ENCODE data around the gene CHCHD3.

The CHCHD3 gene

DNA sequence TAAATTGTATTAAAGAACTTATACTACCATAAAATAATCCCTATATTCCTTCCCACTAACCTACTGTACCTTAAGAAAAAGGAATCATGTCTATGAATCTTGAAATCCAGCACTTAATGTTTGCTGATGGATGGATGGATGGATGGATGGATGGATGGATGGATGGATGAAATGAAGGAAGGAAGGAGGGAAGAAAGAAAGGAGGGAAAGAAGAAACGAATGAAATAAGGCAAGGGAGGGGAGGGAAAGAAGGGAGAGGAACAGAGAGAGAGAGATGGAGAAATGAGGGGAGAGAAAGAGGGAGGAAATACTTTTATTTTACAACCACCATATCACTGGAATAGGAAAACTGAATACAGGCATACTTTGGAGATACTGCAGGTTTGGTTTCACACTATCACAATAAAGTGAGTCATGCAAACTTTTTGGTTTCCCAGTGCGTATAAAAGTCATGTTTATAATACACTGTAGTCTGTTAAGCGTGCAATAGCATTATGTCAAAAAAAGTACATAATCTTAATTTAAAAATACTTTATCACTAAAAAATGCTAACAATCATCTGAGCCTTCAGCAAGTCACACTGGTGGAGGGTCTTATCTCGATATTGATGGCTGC, 219.8 kb downstream of the CHCHD3 start:
- no peak for DNase-seq (ENCODE audit: low spot score)

DNA sequence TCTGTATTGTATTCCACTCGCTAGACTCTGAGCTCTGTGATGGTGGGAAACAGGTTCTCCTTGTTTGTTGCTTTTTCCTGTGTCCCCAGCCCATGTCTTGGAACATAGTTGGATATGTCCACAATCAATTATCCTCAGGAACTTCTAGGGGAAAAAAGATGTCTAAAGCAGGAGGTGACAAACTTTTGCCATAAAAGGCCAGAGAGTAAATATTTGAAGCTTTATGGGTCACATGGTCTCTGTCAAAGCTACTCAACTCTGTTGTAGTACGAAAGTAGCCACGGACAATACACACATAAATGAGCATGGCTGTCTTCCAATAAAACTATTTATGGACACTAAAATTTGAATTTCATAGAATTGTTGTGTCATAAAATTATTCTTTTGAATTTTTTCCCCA, 220.5 kb downstream of the CHCHD3 start:
- DNase-seq (ENCODE audit: low spot score), result no peak

DNA sequence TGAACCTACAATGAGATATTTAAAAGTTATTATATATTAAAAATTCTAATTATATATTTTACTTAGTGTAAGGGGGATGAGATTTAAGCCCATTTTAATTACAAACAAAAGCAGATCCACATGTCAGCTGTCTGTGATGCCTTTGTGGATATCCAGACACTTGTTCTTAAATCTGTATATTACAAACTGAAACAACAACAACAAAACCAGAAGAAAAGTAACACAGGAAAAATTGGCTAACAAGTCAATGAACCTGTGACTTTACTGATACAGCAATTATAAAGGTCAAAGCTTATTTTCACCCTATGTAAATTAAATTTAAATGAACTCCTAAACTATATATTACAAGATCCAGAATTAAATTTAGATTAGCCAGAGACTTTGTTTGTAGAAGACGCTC, 222.7 kb downstream of the CHCHD3 start:
- DNase-seq (ENCODE audit: low spot score), result no peak

DNA sequence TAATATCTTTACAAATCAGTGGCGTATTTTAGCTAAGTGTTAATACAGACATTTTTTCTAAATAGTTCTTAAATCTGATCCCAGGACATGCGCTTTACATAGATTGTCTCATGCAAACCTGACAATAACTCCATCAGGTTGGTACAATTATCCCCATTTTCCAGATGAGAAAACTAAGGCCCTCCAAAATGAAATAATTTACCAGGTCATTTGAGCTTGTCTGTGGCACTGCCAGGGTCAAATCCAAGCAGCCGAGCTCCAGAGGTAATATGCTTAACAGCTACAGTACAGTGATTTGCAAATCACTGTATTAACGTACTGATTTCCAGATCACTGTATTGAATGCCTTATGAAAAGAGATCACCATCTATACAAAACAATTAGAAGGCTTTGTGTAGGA, 223.1 kb downstream of the CHCHD3 start:
- no peak for DNase-seq (ENCODE audit: low spot score)

DNA sequence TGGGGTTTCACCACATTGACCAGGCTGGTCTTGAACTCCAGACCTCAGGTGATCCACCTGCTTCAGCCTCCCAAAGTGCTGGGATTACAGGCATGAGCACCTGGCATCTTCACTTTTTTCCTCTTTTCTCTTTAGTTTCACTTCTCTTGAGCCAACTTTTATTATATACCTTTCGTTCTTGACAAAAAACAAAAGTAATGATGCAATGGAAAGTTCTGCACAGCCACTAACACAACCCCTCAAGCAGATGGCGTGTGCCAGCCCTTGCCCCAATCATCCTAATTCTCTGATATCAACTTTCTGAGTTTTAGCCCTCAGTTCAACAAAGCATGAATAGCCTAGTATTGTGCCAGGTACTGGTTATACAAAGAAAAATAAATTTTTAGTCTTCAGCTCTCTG, 223.6 kb downstream of the CHCHD3 start:
- no peak for DNase-seq (ENCODE audit: low spot score)

DNA sequence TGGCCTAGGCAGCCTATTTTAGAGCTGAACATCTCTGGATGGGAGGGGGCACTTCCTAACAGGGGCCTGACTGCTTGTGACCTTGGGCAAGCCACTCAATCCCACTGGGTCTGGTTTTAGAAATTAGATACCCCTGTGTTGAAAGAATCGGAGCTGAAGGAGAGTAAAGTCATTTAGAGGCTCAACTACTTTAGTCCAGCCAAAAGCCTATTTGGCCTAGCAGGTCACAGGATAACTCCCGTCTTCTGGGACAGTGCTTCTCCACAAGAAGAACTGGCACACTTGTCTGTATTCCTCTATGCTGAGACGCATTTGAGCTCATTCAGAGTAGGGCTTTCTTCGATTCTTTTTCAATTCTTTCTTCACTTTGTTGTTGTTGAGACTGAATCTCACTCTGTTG, 224.2 kb downstream of the CHCHD3 start:
- no peak for DNase-seq (ENCODE audit: low spot score)

DNA sequence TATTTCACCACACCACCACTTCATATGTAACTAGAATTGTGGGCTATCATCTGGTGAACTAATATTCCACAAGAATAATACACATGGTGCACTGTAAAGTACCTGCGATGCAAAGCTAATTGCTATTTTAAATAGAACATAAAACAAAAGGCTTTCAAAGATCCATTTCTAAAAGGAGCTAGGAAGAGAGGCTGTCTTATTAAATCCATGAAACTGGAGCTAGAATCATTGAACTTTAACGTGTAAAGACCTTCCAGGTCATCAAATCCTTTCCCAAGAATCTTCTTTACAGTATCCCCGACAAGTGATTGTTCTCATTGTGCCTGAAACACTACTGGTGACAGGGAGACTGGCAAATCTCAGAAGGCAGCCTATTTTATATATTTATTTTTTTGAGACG, 224.9 kb downstream of the CHCHD3 start:
- no peak for DNase-seq (ENCODE audit: low spot score)

DNA sequence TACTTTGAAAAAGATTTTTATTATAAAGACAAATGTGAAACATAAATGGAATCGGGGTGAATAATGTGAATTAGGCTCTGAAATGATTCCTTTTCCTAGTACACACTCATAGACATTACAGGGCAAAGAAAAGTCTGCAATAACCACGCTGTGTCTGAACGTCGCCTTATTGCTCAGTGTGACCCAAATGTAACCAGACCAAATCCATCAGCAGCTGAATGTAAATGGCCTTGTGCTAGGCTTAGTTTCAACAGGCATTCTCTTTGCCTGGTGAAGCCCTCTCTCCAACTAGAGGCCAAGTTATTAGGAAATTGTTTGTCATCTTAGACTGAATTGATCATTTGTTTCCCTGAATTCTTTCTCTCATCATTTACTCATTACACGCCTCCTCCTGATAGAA, 225.5 kb downstream of the CHCHD3 start:
- no peak for DNase-seq (ENCODE audit: low spot score)

DNA sequence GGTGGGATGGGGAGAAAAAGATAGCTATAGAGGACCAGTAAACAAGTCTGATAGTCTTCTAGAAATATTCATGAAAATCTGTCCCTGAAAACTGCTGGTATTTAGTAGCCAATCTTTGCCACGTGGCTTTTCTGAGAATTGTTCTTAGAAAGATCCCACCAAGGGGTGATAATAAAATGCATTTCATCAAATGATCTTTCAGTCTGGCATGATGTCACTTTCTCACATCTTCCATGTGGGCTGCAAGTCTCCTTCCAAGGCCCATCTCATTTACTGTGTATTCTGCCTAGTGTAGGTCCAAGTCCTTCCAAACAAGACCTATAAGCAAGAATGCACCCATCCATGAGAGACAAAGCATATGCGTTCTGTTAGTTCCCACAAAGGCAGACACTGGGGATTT, 226.0 kb downstream of the CHCHD3 start:
- no peak for DNase-seq (ENCODE audit: low spot score)

DNA sequence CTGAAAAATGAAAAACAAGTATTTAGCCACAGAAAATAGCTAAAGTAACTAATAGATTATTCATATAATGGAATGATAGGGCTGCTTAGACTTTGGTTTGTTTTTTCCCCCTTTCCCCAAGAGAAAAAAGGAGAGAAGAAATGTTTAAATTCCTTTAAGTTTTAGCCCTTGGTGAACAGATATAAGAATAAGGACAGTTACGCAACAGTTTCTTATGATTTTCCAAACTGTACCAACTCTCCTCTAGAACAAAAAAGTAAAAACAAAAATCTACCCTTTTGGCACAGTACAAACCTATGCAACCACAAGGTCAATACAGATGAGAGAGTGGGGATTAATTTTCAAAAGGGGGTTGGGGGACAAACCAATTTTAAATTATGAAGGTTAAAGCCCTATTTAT, 227.7 kb downstream of the CHCHD3 start:
- no peak for DNase-seq (ENCODE audit: low spot score)

DNA sequence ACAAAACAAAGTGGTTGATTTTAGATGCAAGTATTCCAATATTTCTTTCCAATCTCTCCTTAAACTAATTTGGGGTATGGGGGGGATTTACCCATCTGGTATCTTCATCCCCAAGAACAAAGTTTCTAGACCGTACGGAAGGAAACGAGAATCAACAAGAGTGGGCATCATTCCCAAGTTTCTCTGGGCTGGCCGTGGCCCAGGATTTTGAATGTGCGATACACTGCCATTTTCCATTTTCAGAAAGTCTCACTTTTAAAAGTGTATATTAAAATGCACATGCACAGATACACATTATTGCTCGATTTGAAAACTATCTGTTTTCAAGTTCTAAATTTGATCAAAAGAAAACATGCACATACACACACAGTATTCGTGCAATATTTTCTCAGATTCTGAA, 234.5 kb downstream of the CHCHD3 start:
- DNase-seq (ENCODE audit: low spot score), result no peak

DNA sequence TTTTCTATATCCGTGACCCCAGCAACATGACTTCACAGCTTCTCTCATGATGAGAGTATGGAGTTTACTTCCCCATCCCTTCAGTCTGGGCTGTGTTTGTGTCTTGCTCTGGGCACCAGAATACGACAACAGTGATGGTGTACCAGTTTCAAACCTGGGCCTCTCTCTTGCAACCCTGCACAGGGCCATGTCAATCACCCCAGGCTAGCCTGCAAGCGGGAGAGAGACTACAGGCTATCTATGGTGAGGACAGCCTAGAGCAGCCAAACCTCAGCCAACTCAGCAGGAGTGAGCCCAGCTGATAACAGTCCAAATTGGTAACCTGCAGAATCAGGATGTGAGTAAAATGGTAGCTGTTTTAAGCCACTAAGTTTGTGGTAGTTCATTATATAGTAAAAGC, 235.8 kb downstream of the CHCHD3 start:
- DNase-seq (ENCODE audit: low spot score), result no peak

DNA sequence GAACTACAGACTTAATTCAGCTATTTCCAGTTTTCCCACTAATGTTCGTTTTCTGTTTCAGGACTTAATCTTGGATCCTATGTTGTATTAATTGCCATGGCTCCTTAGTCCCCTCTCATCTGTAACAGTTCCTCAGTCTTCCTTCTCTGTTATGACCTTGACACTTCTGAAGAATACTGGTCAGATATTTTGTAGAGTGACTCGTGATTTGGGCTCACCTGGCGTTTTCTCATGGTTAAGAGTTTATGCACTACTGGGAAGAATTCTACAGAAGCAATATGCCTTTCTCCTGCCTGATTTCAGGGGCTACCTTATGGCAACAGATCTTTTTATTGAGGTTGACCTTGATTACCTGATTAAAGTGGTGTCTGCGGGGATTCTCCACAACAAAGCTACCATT, 239.4 kb downstream of the CHCHD3 start:
- no peak for DNase-seq (ENCODE audit: low spot score)

DNA sequence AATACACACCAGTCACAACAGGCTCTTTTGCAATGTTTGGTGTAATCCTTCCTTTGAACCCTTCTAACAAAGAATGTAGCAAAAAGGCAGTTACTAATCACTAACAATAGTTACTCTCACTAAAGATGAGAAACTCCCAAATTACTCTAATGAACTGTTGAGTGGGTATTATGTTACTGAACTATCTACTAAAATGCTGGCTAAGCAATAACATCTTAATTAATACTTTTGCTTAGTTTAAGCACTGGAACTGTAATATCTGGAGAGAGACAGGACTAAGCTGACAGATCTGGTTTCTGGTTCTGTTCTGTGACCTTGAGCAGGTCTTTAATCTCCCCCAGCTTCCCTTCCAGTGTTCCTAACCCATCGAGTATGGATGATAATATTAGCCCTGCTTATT, 241.7 kb downstream of the CHCHD3 start:
- no peak for DNase-seq (ENCODE audit: low spot score)

DNA sequence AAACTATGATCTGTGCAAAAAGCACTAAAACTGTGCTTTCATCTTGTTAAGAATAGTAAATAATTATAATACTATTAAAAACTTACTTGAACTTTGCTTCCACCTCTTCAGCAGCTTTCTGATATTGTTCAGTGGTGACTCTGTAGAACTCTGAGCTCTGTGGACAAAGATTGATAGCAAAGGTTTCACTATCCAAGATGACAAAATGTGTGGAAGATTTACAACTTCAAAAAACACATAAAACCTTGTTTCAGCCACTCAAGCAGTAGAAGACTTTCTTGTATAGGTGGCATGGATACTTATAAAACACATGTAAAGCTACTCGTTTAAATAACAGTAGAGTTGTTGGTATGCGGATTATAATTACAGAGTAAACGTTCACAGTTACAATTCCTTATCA, 243.6 kb downstream of the CHCHD3 start:
- no peak for DNase-seq (ENCODE audit: low spot score)

DNA sequence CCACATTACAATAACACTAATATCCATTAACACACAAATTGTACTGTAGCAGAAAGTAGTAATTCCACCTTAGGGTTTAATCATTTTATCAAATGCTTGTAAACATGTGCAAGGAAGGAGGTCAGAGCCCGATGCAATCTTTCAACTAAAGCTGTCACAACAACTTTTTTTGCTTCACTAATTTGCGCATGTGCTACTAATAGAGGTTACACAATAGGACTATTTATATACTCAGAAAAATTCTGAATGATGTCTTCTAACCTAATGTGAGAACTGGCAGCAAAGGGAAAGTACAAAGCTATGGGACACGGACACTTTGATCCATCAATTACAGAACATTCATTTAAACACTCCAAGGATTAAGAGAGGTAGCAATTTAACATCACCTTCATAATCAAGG, 244.4 kb downstream of the CHCHD3 start:
- no peak for DNase-seq (ENCODE audit: low spot score)

DNA sequence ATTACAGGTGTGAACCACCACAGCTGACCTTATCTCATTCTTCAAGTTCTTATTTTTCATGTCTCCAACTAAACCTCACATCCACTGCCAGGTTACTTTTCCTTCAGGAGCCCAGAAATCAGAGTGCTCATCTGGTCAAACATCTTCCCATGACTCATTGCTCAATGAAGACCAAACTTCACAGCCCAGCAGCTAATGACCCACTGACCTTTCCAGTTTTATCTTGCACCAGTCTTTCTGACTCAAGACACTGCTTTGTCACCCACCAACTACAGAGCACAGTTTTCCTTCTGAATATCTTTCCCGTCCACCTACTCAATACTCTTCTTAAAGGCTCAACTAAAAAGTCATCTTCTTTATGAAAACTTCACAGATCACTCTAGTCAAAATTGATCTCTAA, 245.1 kb downstream of the CHCHD3 start:
- DNase-seq (ENCODE audit: low spot score), result no peak

DNA sequence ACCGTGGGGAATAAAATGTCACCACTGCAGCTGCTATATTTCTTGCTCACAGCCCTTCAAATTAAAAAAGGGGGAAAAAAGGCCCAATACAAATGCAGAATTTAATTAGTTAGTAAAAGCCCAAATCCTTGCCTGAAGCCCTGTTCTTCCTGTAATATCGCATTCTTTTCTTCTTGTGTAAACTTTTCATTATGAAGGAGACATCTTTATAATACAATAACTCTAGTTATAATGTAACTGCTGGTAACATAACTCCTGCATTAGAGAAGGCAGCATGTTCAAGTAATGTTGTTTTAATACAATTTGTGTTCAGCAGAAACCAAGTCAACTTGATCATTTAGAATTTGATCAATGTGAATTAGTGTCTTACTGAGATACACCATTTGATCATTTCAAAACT, 250.9 kb downstream of the CHCHD3 start:
- no peak for DNase-seq (ENCODE audit: low spot score)

DNA sequence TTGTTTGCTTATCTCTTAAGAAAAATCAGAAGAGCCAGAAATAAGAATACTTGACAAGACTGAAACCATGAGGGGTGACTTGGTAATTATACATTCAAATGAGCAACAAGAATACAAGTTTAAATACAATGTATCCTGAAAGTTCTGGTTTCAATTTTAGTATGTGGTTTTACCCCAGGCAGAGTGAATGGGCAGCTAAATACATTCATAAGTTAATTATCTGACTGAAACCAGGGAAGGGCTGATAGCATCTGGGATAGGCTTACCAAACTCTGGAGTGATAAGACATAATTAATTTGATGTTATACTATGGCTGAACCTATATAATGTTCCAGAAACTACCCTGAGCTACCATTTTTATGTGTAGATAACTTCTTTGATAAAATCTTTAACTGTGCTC, 253.4 kb downstream of the CHCHD3 start:
- no peak for DNase-seq (ENCODE audit: low spot score)

DNA sequence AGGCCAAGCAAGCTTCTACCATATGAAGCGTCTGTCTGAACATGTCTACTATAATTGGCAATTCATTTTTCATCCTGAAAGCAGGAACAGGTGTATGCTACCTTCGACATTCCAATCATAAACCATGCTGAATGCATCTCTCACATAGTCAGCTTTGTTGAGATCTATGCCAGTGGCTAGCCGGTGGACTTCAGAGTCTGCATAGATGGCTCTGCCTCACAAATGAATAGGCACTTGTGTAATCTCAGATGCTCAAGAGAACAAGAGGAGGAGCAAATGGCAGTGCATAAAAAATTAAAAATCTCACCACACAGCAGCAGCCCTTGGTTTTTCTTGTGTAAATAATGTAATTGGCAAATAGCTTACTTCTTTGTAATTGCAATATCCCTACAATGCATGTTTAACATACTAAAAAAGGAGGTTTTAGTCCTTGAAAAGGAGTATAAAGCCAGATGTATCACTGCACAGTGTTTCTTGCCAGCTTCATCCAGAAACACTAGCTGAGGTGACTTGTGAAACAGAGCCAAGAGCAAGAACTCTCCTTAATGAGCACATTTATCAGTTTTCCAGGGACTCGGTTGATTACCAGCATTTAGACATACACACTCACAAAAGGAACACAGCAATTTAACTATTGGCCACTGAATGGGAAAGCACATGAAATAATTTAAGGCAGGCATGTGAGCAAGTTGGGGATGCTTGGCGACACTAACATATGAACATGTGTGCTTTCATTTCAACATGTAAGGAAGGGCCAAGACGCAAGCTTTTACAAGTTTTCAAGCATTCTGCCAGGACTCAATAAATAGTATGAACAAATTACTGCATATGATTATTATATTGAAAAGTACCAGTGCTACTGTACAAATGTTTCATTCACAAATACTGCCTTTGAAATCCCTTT, 255.7 kb downstream of the CHCHD3 start:
- DNase-seq (ENCODE audit: low spot score), result no peak

DNA sequence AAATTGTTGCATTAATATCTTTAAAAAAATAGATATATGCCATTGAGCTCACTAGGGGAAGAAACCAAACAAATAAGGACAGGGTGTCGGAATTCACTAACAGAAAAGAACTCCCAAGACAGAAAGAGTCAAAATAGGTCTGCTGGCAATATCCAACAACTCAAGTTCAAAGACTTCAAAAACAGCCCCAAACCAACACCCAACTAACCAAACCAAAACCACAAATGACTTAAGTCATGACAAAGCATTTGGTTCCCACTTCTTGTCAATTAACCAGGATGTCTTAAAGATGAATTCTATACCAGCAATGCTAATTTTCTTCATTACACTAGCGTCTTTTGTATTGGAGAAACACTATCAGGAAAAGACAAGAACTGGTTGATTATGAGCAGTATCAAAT, 256.7 kb downstream of the CHCHD3 start:
- no peak for DNase-seq (ENCODE audit: low spot score)

DNA sequence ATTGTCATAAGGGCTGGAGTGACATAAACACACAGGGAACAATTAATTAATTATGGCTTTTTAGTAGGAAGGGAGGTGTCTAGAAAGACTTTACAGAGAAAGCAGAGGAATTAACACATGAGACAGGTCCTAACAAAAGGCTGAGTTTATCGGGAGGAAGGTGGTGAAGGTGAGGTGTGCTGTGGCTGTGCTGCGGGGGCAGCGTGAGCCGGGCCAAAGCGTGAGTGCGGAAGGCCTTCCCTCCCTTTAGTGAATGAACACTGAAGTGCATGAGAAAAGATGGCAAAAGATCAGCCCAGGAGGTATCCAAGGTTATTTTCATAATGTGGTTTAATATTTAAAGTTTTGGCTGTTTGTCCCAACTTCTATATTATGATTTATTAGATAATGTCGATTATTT, 262.2 kb downstream of the CHCHD3 start:
- DNase-seq (ENCODE audit: low spot score), result no peak

DNA sequence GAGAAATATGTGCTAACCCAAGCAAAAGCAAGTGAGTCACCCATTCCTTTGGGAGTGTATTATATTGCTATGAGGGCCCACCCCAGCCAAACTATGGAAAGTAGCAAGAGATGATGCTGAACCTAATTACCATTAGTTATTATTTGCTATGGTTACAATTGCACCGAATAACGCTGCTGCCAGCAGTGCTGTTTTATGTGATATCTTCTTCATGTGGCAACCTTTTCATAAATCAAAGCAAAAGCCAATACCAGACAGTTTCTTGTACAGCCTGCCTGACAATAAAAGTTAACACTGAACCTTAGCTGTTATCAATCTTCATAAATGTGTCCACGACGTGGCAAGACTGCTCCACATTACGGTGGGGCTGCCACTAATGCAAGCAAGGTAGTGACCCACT, 263.9 kb downstream of the CHCHD3 start:
- no peak for DNase-seq (ENCODE audit: low spot score)
